ENCODE results near the gene CRYBG1. TPM values are rescaled to one million over a fixed set of nuclear protein-coding genes. Genes with fewer than 3 reads are reported as not detected.

Gene CRYBG1
- total and polyA plus RNA-seq, 2 of the 4 experiments (the other 2 are of a cell fraction), result 0.38 to 1.1 TPM

- in situ Hi-C loops (cut with MboI; ENCODE audit: low sequenced_read_pairs) (no loop called here), intact Hi-C loops (cut with micrococcal nuclease) (no loop called here), dilution Hi-C loops (cut with HindIII; ENCODE audit: low sequenced_read_pairs, unreplicated experiment) (no loop called here)
- no peaks in the 10 kb centered on the region for H4K20me1 ChIP-seq (ENCODE audit: insufficient read depth, low read length)
- TF ChIP-seq SMC3 (IDR thresholded peaks at IDR 0.05; ENCODE audit: low read depth, low read length), result no peak
- TF ChIP-seq CHD1 (IDR thresholded peaks at IDR 0.05; ENCODE audit: low read depth, low read length), result no peak
- no peak for TF ChIP-seq BHLHE40 (IDR thresholded peaks at IDR 0.05; ENCODE audit: low read depth, low read length)
- no peak for TF ChIP-seq MAFK (IDR thresholded peaks at IDR 0.05; ENCODE audit: low read depth, low read length)
- TF ChIP-seq MXI1 (IDR thresholded peaks at IDR 0.05; ENCODE audit: borderline replicate concordance, low read depth, low read length), result no peak
- TF ChIP-seq POLR2A (IDR thresholded peaks at IDR 0.05; ENCODE audit: low read depth, low read length), result no peak
- TF ChIP-seq RFX5 (IDR thresholded peaks at IDR 0.05; ENCODE audit: low read depth, low read length), result no peak
- no peak for TF ChIP-seq FOS (IDR thresholded peaks at IDR 0.05; ENCODE audit: low read depth, low read length)
- TF ChIP-seq CEBPB (IDR thresholded peaks at IDR 0.05; ENCODE audit: low read depth, low read length), result no peak
- no peak for TF ChIP-seq MAZ (IDR thresholded peaks at IDR 0.05; ENCODE audit: borderline replicate concordance, low read depth, low read length)
- no peak for TF ChIP-seq ELK1 (IDR thresholded peaks at IDR 0.05; ENCODE audit: borderline replicate concordance, low read depth, low read length)
- TF ChIP-seq NFE2L2 (IDR thresholded peaks at IDR 0.05; ENCODE audit: low read depth, low read length), result no peak
- TF ChIP-seq USF2 (IDR thresholded peaks at IDR 0.05; ENCODE audit: low read depth, low read length), result no peak
- no peak for TF ChIP-seq CTCF (conservative IDR thresholded peaks at IDR 0.05; ENCODE audit: low read depth, low read length)
- no peak for TF ChIP-seq RAD21 (IDR thresholded peaks at IDR 0.05; ENCODE audit: low read length)
- TF ChIP-seq RCOR1 (IDR thresholded peaks at IDR 0.05; ENCODE audit: insufficient replicate concordance, low read length), result no peak
- ChIA-PET CTCF (no interaction called here), POLR2A (ENCODE audit: unreplicated experiment) (no interaction called here)
- 90% methylated on average over 2 of the region's 6 CpGs; no CpG with 5 or more reads in 1 of the 2 experiments for WGBS, 2 experiments (ENCODE audit: extremely low coverage in 2 of 2, insufficient read length in 1 of 2)
- no peak overlapping the region for H4K8ac ChIP-seq (ENCODE audit: low read depth in 2 of 2, low read length in 2 of 2)
- no peak overlapping the region for H3K4me3 ChIP-seq (ENCODE audit: insufficient read depth, low read depth, low read length)
- BruUV-seq (replicated peaks), result no TSS peak
- no peak overlapping the region for H2BK5ac ChIP-seq (ENCODE audit: low read depth, low read length, poor library complexity, severe bottlenecking)
- H4K91ac ChIP-seq (ENCODE audit: insufficient read depth, low read depth, low read length), result no peak overlapping the region
- no peaks in the 10 kb centered on the region for H3K4me1 ChIP-seq (ENCODE audit: control insufficient read depth, insufficient read depth, low read length)
- H3K27me3 ChIP-seq (ENCODE audit: control insufficient read depth, insufficient read depth, low read length), result peaks cover 18% of the 10 kb centered on the region
- no peak overlapping the region for H3K27ac ChIP-seq (ENCODE audit: insufficient read depth, low read length)
- H3K4me2 ChIP-seq (ENCODE audit: low read depth, low read length), result no peak overlapping the region
- no peak overlapping the region for H3K14ac ChIP-seq (replicated peaks; ENCODE audit: low read depth, low read length)
- no peaks in the 10 kb centered on the region for H3K9me3 ChIP-seq (ENCODE audit: control insufficient read depth, insufficient read depth, low read length)
- no peak overlapping the region for H3K56ac ChIP-seq (ENCODE audit: extremely low read depth, insufficient read depth, low read length)
- no peak overlapping the region for H2AFZ ChIP-seq (replicated peaks; ENCODE audit: low read length, poor library complexity)
- no peak overlapping the region for H3K4ac ChIP-seq (ENCODE audit: low read depth, low read length)
- DNase-seq (no peak), ATAC-seq (ENCODE audit: low read depth) (no peak)
- no peak overlapping the region for H2BK15ac ChIP-seq (ENCODE audit: low read depth, low read length)
- H3K79me1 ChIP-seq (ENCODE audit: low read depth in 1 of 2, low read length in 2 of 2), result no peaks in the 10 kb centered on the region
- no peak overlapping the region for H4K5ac ChIP-seq (ENCODE audit: low read depth, low read length)
- no peak overlapping the region for H2BK120ac ChIP-seq (ENCODE audit: low read depth, low read length)
- H2AK9ac ChIP-seq (replicated peaks; ENCODE audit: low read depth, low read length, poor library complexity), result no peak overlapping the region
- H3K9me1 ChIP-seq (ENCODE audit: insufficient read depth, low read length), result no peaks in the 10 kb centered on the region
- H3K18ac ChIP-seq (ENCODE audit: low read depth, low read length), result no peak overlapping the region
- H2AK5ac ChIP-seq (ENCODE audit: low read depth, low read length), result no peak overlapping the region
- H3K36me3 ChIP-seq (ENCODE audit: control insufficient read depth, insufficient read depth, low read length), result no peaks in the 10 kb centered on the region
- no peak overlapping the region for H3K23ac ChIP-seq (ENCODE audit: low read depth, low read length)
- H2BK20ac ChIP-seq (ENCODE audit: low read depth, low read length), result no peak overlapping the region
- no peak overlapping the region for H3K9ac ChIP-seq (ENCODE audit: low read depth, low read length)
Observed at GRCh38 chr6:106496823-106497222, 136.3 kb downstream of the CRYBG1 start.

Data from IMR-90 (cell line).